OCI-LY3 (cell line): ENCODE measurements around the gene FOXI3.

Experiments used
- CTCF ChIP-seq: fragments of 200-600, 300-600 bp; sonication (generic); IDR thresholded peaks from 2 replicates; pipeline ENCODE4 v1.5.1; 2014; ENCODE audit warnings: antibody characterized with exemption, low read length, low read depth
- EZH2phosphoT487 ChIP-seq: fragments of 200-600 bp; shearing (Covaris generic); IDR thresholded peaks from 2 replicates; pipeline ENCODE4 v1.6.1; 2018; ENCODE audit warnings: antibody characterized with exemption, mixed run types, low read depth

GRCh38 chr2:88489181-88489580 lies 36.7 kb upstream of the FOXI3 start:
- TF ChIP-seq CTCF (no peak), EZH2phosphoT487 (no peak)
